ENCODE data around the gene ART4. TPM values are rescaled to one million over a fixed set of nuclear protein-coding genes. Genes with fewer than 3 reads are reported as not detected.

Gene ART4
- total RNA-seq, 1 donor from 2014 or later = 0.37 TPM

DNA sequence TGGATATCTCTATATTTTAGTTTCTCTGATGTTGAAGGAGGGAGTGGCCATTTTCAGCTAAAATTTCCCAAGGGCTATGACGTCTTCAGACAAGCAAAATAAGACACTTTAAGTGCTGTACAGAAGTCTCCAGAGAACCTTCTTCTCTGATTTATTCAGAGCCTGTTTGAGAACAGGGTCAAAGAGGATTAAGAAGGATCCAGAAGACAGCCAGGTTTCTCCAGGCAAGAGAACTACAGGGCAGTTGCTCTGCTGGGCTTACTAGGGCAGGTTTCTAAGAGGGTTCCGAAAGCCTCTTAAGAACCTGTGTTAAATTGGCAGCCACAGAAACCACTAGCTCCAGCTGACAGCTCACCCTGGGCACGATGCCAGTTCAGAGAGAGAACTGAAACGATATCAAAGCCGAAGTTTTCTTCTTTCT lies 41.1 kb upstream of the ART4 start:
- TF ChIP-seq, protein P1, sequence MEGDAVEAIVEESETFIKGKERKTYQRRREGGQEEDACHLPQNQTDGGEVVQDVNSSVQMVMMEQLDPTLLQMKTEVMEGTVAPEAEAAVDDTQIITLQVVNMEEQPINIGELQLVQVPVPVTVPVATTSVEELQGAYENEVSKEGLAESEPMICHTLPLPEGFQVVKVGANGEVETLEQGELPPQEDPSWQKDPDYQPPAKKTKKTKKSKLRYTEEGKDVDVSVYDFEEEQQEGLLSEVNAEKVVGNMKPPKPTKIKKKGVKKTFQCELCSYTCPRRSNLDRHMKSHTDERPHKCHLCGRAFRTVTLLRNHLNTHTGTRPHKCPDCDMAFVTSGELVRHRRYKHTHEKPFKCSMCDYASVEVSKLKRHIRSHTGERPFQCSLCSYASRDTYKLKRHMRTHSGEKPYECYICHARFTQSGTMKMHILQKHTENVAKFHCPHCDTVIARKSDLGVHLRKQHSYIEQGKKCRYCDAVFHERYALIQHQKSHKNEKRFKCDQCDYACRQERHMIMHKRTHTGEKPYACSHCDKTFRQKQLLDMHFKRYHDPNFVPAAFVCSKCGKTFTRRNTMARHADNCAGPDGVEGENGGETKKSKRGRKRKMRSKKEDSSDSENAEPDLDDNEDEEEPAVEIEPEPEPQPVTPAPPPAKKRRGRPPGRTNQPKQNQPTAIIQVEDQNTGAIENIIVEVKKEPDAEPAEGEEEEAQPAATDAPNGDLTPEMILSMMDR (IDR thresholded peaks at IDR 0.05) = no peak
- Mint-ChIP-seq H3K27me3 (ENCODE audit: low read depth) (no peaks in the 10 kb centered on the region), H3K4me3 (ENCODE audit: unreplicated experiment) (peak overlapping the region; percentile 73), H3K9me3 (ENCODE audit: low read depth) (no peaks in the 10 kb centered on the region), H3K27ac (ENCODE audit: unreplicated experiment) (peak overlapping the region; percentile 90), H3K4me1 (ENCODE audit: low read depth) (peaks cover 34% of the 10 kb centered on the region), H3K36me3 (ENCODE audit: low read depth) (peaks cover 6% of the 10 kb centered on the region)
- no peak for DNase-seq (ENCODE audit: low spot score)

DNA sequence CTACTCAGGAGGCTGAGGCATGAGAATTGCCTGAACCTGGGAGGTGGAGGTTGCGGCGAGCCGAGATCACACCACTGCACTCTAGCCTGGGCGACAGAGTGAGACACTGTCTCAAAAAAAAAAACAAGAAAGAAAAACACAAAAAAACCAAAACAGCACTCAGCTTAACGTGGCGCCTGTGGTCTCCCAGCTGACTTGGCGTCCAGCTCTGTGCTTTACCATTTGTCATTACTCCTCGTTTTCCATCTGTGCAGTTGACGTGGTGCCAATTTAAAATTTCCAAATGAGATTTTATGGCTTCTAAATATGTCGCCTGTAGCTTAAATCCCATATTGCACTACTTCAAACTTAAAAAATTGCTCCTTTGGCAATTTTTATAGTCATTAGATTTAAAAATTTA lies 40.4 kb upstream of the ART4 start:
- Mint-ChIP-seq H3K4me1 (ENCODE audit: low read depth) (peaks cover 34% of the 10 kb centered on the region), H3K27ac (ENCODE audit: unreplicated experiment) (no peak overlapping the region), H3K4me3 (ENCODE audit: unreplicated experiment) (peak overlapping the region; percentile 29), H3K36me3 (ENCODE audit: low read depth) (peaks cover 6% of the 10 kb centered on the region), H3K27me3 (ENCODE audit: low read depth) (no peaks in the 10 kb centered on the region), H3K9me3 (ENCODE audit: low read depth) (no peaks in the 10 kb centered on the region)
- TF ChIP-seq, protein P1 (IDR thresholded peaks at IDR 0.05) = no peak
- no peak for DNase-seq (ENCODE audit: low spot score)

DNA sequence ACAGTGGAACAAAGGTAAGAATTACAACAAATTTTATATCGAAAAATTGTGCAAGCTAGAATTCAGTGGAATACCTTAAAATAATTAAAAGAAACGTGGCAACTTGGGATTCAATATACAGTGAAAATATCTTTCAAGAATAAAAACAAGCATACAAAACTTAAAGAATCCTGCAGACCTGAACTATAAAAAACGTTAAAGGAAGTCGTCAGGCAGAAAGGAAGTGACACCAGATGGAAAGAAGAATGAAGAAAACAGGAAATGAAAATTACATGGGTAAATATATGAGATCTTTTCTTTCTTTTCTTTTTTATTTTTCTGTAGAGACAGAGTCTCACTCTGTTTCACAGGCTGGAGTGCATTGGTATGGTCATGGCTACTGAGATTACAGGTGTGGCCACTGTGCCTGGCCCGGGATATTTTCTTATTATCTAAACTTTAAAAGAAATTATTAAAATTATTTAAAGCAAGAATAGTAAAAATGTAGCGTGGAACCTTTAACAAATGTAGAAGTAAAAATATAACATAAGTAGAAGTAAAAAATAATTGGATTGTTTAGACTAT lies 37.6 kb upstream of the ART4 start:
- Mint-ChIP-seq H3K27ac (ENCODE audit: unreplicated experiment) (no peak overlapping the region), H3K27me3 (ENCODE audit: low read depth) (no peaks in the 10 kb centered on the region), H3K4me1 (ENCODE audit: low read depth) (peaks cover 30% of the 10 kb centered on the region), H3K4me3 (ENCODE audit: unreplicated experiment) (no peak overlapping the region), H3K36me3 (ENCODE audit: low read depth) (peaks cover 6% of the 10 kb centered on the region), H3K9me3 (ENCODE audit: low read depth) (no peaks in the 10 kb centered on the region)
- DNase-seq (ENCODE audit: low spot score) = no peak
- TF ChIP-seq, protein P1 (IDR thresholded peaks at IDR 0.05) = no peak

DNA sequence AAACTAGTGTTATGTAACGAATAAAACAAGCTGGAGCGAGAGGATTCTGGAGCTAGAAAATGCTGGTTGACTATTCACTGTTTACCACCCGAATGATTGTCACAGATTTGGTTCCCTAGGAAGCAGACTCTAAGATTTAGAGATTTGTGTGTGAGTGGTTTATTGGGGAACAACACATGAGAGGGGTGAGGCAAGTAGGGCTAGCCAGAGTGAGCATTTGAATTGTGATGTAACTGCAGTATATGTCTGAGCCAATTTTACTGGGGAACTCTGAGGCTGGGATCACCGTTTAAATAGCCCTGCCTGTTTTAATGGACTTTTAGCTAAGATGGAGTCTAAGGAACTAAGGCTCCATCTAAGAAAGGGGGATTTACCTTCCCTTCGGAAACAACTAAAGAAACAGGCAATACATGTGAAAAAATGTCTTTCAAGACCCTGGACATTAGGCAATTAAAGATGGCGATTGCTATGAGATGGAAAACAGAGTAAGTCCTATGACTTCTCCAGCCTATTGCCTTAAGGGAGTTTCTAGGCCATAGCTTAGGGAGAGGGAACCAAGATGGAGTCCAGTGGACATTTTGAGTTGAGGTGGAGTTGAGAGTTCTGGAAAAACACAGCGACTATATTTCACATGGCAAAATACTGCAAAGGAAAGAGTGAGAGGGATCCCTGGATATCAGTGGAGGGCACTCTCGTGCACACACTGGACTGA lies 36.1 kb upstream of the ART4 start:
- H3K4me3 Mint-ChIP-seq (ENCODE audit: unreplicated experiment) = no peak overlapping the region
- no peak overlapping the region for H3K27ac Mint-ChIP-seq (ENCODE audit: unreplicated experiment)
- peaks cover 6% of the 10 kb centered on the region for H3K36me3 Mint-ChIP-seq (ENCODE audit: low read depth)
- peaks cover 22% of the 10 kb centered on the region for H3K4me1 Mint-ChIP-seq (ENCODE audit: low read depth)
- H3K27me3 Mint-ChIP-seq (ENCODE audit: low read depth) = no peaks in the 10 kb centered on the region
- H3K9me3 Mint-ChIP-seq (ENCODE audit: low read depth) = no peaks in the 10 kb centered on the region
- DNase-seq (ENCODE audit: low spot score) = no peak
- TF ChIP-seq, protein P1 (IDR thresholded peaks at IDR 0.05) = no peak

DNA sequence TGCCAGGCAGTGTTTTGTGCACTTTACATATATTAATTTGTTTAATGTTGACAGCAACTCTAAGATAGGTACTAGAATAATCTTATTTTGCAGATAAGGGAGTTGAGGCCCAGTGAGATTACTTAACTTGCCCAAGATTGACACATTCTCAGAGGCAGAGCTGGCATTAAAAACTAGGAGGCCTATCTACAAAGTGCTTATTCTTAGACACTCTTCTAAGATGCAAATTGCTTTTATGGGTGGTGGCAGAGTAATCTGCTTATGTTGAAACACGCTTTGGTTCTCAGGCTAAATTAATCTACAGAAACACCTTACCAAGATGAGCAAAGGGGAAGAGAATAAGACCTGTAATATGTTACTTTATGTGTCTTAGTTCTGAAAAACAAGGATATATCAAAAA lies 35.2 kb upstream of the ART4 start:
- no peak overlapping the region for H3K27ac Mint-ChIP-seq (ENCODE audit: unreplicated experiment)
- H3K36me3 Mint-ChIP-seq (ENCODE audit: low read depth) = peaks cover 6% of the 10 kb centered on the region

More for the DNA sequence above, 35.2 kb upstream of the ART4 start:
- no peak for DNase-seq (ENCODE audit: low spot score)
- Mint-ChIP-seq H3K9me3 (ENCODE audit: low read depth) (no peaks in the 10 kb centered on the region), H3K4me3 (ENCODE audit: unreplicated experiment) (no peak overlapping the region), H3K27me3 (ENCODE audit: low read depth) (no peaks in the 10 kb centered on the region), H3K4me1 (ENCODE audit: low read depth) (peaks cover 16% of the 10 kb centered on the region)
- TF ChIP-seq, protein P1 (IDR thresholded peaks at IDR 0.05) = no peak

All from chondrocyte (in vitro differentiated cells).